HCT116 (cell line): ENCODE measurements around the gene FMO4. TPM values are rescaled to one million over a fixed set of nuclear protein-coding genes. Genes with fewer than 3 reads are reported as not detected.

Experiments used
- ATAC-seq: fragments of 200-7000 bp; cut with Tn5 transposase; 2 replicates; pipeline ENCODE4 v1.9.1; 2020; ENCODE audit warnings: mild to moderate bottlenecking, moderate library complexity
- BruUV-seq: library from RNA; stranded (reverse); fragments of 400-500 nt; replicated peaks from 2 replicates; lab custom pipeline; 2021; lab: Mats Ljungman, UMichigan
- CTCF ChIA-PET: fragments of 300-600 bp; sonication (Branson Sonifier 250); formaldehyde crosslinking; loops from one replicate; lab custom pipeline; 2021; ENCODE audit warnings: antibody characterized with exemption; lab: Charles Lee
- POLR2A ChIA-PET: fragments of 300-600, 350-600 bp; sonication (Branson Sonifier 250); formaldehyde crosslinking; loops from one replicate; lab custom pipeline; 2021; ENCODE audit warnings: antibody characterized with exemption; lab: Charles Lee
- RAD21 ChIA-PET, 2 experiments: fragments of 300-600 bp; sonication (Branson Sonifier 250); formaldehyde crosslinking; loops; one replicate each; lab custom pipeline; 2023; ENCODE audit warnings: low total read pairs in 2 of 2; ENCODE audit not compliant: uncharacterized antibody in 2 of 2, unreplicated experiment in 2 of 2, low non-redundant PET in 1 of 2; lab: Charles Lee
- DNase-seq: peaks from one replicate; pipeline ENCODE4 v3.0.0-alpha.2; 2010; ENCODE audit warnings: low read depth, low spot score
- H2AFZ ChIP-seq: fragments of 200-600 bp; shearing (Covaris generic), sonication (generic); 2 replicates; pipeline ENCODE4 v1.6.1; 2017; ENCODE audit warnings: low read depth, mixed run types, mixed read lengths, antibody characterized with exemption, low read length; ENCODE audit not compliant: poor library complexity, severe bottlenecking
- H3K27ac ChIP-seq: 2 replicates; pipeline ENCODE4 v1.5.1; 2012; ENCODE audit warnings: low read depth, low read length
- H3K27me3 ChIP-seq: fragments of 200-600 bp; sonication (generic); 2 replicates; pipeline ENCODE4 v1.6.1; 2016; ENCODE audit warnings: mixed run types, low read length, mixed read lengths; ENCODE audit not compliant: insufficient read depth
- H3K36me3 ChIP-seq, 2 experiments: fragments of 200-500 bp in 1 of 2; fragments of 200-600 bp in 1 of 2; sonication (Bioruptor generic) in 1 of 2; sonication (generic) in 1 of 2; 2 replicates each; pipeline versions ENCODE4 v1.5.1 to v1.6.1; 2014 to 2016; ENCODE audit warnings: low read length in 2 of 2, inconsistent platforms in 1 of 2, mixed read lengths in 1 of 2, mixed run types in 1 of 2; ENCODE audit not compliant: insufficient read depth in 2 of 2, control insufficient read depth in 1 of 2
- H3K4me1 ChIP-seq, 2 experiments: fragments of 200-600 bp in 1 of 2; sonication (generic) in 1 of 2; 2 replicates each; pipeline versions ENCODE4 v1.5.1 to v1.6.1; 2012 to 2017; ENCODE audit warnings: low read length in 2 of 2, inconsistent platforms in 1 of 2, mild to moderate bottlenecking in 1 of 2, mixed read lengths in 1 of 2, mixed run types in 1 of 2, moderate library complexity in 1 of 2; ENCODE audit not compliant: insufficient read depth in 2 of 2, control insufficient read depth in 1 of 2
- H3K4me2 ChIP-seq: fragments of 200-600 bp; sonication (generic); 2 replicates; pipeline ENCODE4 v1.6.1; 2017; ENCODE audit warnings: mixed run types, low read length, mixed read lengths
- H3K4me3 ChIP-seq, 2 experiments: fragments of 200-600 bp in 1 of 2; sonication (generic) in 1 of 2; replicated peaks in 1 of 2; 2 replicates each; pipeline ENCODE4 v1.5.1; 2011 to 2016; ENCODE audit warnings: low read length in 2 of 2, control low read depth in 1 of 2, low read depth in 1 of 2, mild to moderate bottlenecking in 1 of 2, mixed read lengths in 1 of 2, mixed run types in 1 of 2
- H3K79me2 ChIP-seq: fragments of 200-600 bp; sonication (generic); 2 replicates; pipeline ENCODE4 v1.6.1; 2017; ENCODE audit warnings: mild to moderate bottlenecking, mixed run types, low read length, moderate library complexity, mixed read lengths; ENCODE audit not compliant: insufficient read depth
- H3K9ac ChIP-seq: fragments of 200-600 bp; sonication (generic); 2 replicates; pipeline ENCODE4 v1.6.1; 2016; ENCODE audit warnings: low read length, mixed read lengths
- H3K9me2 ChIP-seq: fragments of 200-600 bp; sonication (generic), shearing (Covaris generic); 2 replicates; pipeline ENCODE4 v1.6.1; 2017; ENCODE audit warnings: mixed run types, mild to moderate bottlenecking, moderate library complexity; ENCODE audit not compliant: insufficient read depth
- H3K9me3 ChIP-seq, 2 experiments: fragments of 200-500 bp in 1 of 2; fragments of 200-600 bp in 1 of 2; sonication (Bioruptor generic) in 1 of 2; sonication (generic) in 1 of 2; 2 replicates each; pipeline ENCODE4 v1.6.1; 2014 to 2017; ENCODE audit warnings: low read length in 2 of 2, mixed read lengths in 2 of 2, inconsistent platforms in 1 of 2, low read depth in 1 of 2, mild to moderate bottlenecking in 1 of 2, mixed run types in 1 of 2, moderate library complexity in 1 of 2; ENCODE audit not compliant: control insufficient read depth in 1 of 2, insufficient read depth in 1 of 2
- H4K20me1 ChIP-seq: fragments of 200-600 bp; sonication (generic), shearing (Covaris generic); 2 replicates; pipeline ENCODE4 v1.6.1; 2017; ENCODE audit warnings: mixed run types, mild to moderate bottlenecking, moderate library complexity; ENCODE audit not compliant: insufficient read depth
- ATF3 ChIP-seq: IDR thresholded peaks from 2 replicates; pipeline ENCODE4 v1.6.1; 2012
- CEBPB ChIP-seq: IDR thresholded peaks from 2 replicates; pipeline ENCODE4 v1.6.1; 2012; ENCODE audit warnings: low read depth
- ELF1 ChIP-seq: IDR thresholded peaks from 2 replicates; pipeline ENCODE4 v1.6.1; 2012; ENCODE audit warnings: low read depth, borderline replicate concordance
- EZH2 ChIP-seq: fragments of 200-600 bp; sonication (generic); IDR thresholded peaks from 2 replicates; pipeline ENCODE4 v1.6.1; 2017; ENCODE audit warnings: antibody characterized with exemption, mixed run types
- EZH2phosphoT487 ChIP-seq: fragments of 200-600 bp; IDR thresholded peaks from 2 replicates; pipeline ENCODE4 v1.6.1; 2018; ENCODE audit warnings: antibody characterized with exemption, borderline replicate concordance
- JUND ChIP-seq: IDR thresholded peaks from 2 replicates; pipeline ENCODE4 v1.6.1; 2012
- MAX ChIP-seq: IDR thresholded peaks from 2 replicates; pipeline ENCODE4 v1.6.1; 2012
- POLR2A ChIP-seq: IDR thresholded peaks from 2 replicates; pipeline ENCODE4 v1.7.0; 2011; ENCODE audit warnings: borderline replicate concordance; ENCODE audit not compliant: insufficient read depth, insufficient read length; ENCODE audit errors: extremely low read depth
- RAD21 ChIP-seq: IDR thresholded peaks from 2 replicates; pipeline ENCODE4 v1.6.1; 2012; ENCODE audit warnings: low read depth, mild to moderate bottlenecking
- SP1 ChIP-seq: IDR thresholded peaks from 2 replicates; pipeline ENCODE4 v1.6.1; 2012; ENCODE audit warnings: low read depth
- SRF ChIP-seq: IDR thresholded peaks from 2 replicates; pipeline ENCODE4 v1.6.1; 2012; ENCODE audit warnings: low read depth
- ZFX ChIP-seq: fragments of 450-650 bp; IDR thresholded peaks from 2 replicates; pipeline ENCODE4 v1.6.1; 2017
- ZNF274 ChIP-seq: fragments of 200-500 bp; sonication (Bioruptor generic); IDR thresholded peaks from 2 replicates; pipeline ENCODE4 v1.6.1; 2014; ENCODE audit warnings: mild to moderate bottlenecking, low read depth, low read length, inconsistent platforms
- intact Hi-C: fragments of 100-400 bp; cut with micrococcal nuclease; formaldehyde crosslinking; loops from 2 replicates; pipeline ENCODE4 v1.10.0; 2022
- total RNA-seq: library from RNA; stranded (reverse); gene quantifications from one replicate; pipeline ENCODE4 v1.2.1, GENCODE V29; 2021; ENCODE audit not compliant: unreplicated experiment
- TF ChIP-seq, protein P1 (sequence below): IDR thresholded peaks from 2 replicates; pipeline ENCODE4 v1.6.1; 2011; ENCODE audit warnings: mild to moderate bottlenecking, low read length, moderate library complexity; ENCODE audit not compliant: insufficient replicate concordance; ENCODE audit errors: extremely low read depth

FMO4 gene
- total RNA-seq, 1 experiment from 2014 or later: 1.4 TPM

GRCh38 chr1:171266930-171267329 is 47.1 kb upstream of the FMO4 start:
- ChIA-PET POLR2A (no interaction called here), CTCF (interaction anchor here (1.2 kb wide), 1 partner anchor 47 kb away, joined by 3 read pairs; the partner anchor contains the start of gene FMO4), RAD21 (no interaction called here)
- DNase-seq: no peak
- H3K36me3 ChIP-seq: no peaks in the 10 kb centered on the region
- intact Hi-C loops: no loop called here
- no peak overlapping the region for H3K4me3 ChIP-seq
- BruUV-seq: no TSS peak
- no peak overlapping the region for H3K27ac ChIP-seq
- no peak overlapping the region for H3K9ac ChIP-seq
- TF ChIP-seq ZNF274 (no peak), SP1 (no peak), POLR2A (no peak), SRF (no peak), MAX (no peak), JUND (no peak), ELF1 (no peak), RAD21 (no peak), EZH2 (no peak), ZFX (no peak), ATF3 (no peak), EZH2phosphoT487 (no peak), CEBPB (no peak)
- TF ChIP-seq, protein P1, sequence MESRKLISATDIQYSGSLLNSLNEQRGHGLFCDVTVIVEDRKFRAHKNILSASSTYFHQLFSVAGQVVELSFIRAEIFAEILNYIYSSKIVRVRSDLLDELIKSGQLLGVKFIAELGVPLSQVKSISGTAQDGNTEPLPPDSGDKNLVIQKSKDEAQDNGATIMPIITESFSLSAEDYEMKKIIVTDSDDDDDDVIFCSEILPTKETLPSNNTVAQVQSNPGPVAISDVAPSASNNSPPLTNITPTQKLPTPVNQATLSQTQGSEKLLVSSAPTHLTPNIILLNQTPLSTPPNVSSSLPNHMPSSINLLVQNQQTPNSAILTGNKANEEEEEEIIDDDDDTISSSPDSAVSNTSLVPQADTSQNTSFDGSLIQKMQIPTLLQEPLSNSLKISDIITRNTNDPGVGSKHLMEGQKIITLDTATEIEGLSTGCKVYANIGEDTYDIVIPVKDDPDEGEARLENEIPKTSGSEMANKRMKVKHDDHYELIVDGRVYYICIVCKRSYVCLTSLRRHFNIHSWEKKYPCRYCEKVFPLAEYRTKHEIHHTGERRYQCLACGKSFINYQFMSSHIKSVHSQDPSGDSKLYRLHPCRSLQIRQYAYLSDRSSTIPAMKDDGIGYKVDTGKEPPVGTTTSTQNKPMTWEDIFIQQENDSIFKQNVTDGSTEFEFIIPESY: no peak
- H3K9me2 ChIP-seq: no peaks in the 10 kb centered on the region
- ATAC-seq: no peak
- H3K4me1 ChIP-seq: no peaks in the 10 kb centered on the region
- no peaks in the 10 kb centered on the region for H3K79me2 ChIP-seq
- no peaks in the 10 kb centered on the region for H3K27me3 ChIP-seq
- H3K9me3 ChIP-seq: no peaks in the 10 kb centered on the region
- no peak overlapping the region for H2AFZ ChIP-seq
- H3K4me2 ChIP-seq: no peak overlapping the region
- H4K20me1 ChIP-seq: no peaks in the 10 kb centered on the region
